ENCODE results near the gene PNPLA8. TPM values are rescaled to one million over a fixed set of nuclear protein-coding genes. Genes with fewer than 3 reads are reported as not detected.

PNPLA8 gene
- total and polyA plus RNA-seq, 2 of the 4 experiments (the other 2 are of a cell fraction): 7.0 to 14.5 TPM

DNA sequence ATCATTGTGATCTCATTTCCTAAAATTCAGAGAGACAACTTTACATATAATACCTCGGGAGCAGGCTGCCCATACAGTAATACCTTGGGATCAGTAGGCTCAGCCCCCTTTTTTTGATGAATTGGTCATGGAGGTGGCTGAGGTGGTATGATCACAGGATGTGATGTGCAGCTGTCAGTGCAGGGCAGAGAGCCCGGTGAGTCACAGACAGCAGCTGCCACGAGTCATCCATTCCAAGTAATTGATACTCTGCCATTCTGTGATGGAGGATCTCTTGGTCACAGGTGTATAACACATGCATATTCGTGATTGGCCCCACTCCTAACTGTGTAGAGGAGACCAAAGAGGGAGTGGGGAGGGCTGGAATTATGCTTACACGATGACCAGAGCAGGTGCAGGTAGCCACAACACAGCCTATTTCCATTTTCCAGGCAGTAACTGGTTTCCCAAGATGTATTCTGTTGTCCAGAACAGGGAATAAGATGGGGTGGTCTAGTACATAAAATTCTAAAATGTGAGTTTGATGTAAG, 83.8 kb downstream of the PNPLA8 start:
- no peak overlapping the region for H4K5ac ChIP-seq (ENCODE audit: low read depth, low read length)
- H3K4me3 ChIP-seq (ENCODE audit: insufficient read depth, low read depth, low read length): no peak overlapping the region
- no peak overlapping the region for H2BK20ac ChIP-seq (ENCODE audit: low read depth, low read length)
- dilution Hi-C loops (cut with HindIII; ENCODE audit: low sequenced_read_pairs, unreplicated experiment): no loop called here
- CTCF ChIA-PET: interaction anchor here (1.2 kb wide), 1 partner anchor 11 kb away, joined by 3 read pairs; no protein-coding TSS in a partner anchor
- DNase-seq (no peak), ATAC-seq (ENCODE audit: low read depth) (no peak)
- H3K4ac ChIP-seq (ENCODE audit: low read depth, low read length): no peak overlapping the region
- H3K4me1 ChIP-seq (ENCODE audit: control insufficient read depth, insufficient read depth, low read length): no peaks in the 10 kb centered on the region
- H3K9ac ChIP-seq (ENCODE audit: low read depth, low read length): no peak overlapping the region
- no peak overlapping the region for H3K23ac ChIP-seq (ENCODE audit: low read depth, low read length)
- H4K91ac ChIP-seq (ENCODE audit: insufficient read depth, low read depth, low read length): no peak overlapping the region
- in situ Hi-C loops (cut with MboI; ENCODE audit: low sequenced_read_pairs): loop anchor here (10.0 kb wide), 1 partner anchor 257 kb away; no protein-coding TSS in a partner anchor
- H3K27ac ChIP-seq (ENCODE audit: insufficient read depth, low read length): no peak overlapping the region
- H2BK15ac ChIP-seq (ENCODE audit: low read depth, low read length): no peak overlapping the region
- no peak overlapping the region for H3K4me2 ChIP-seq (ENCODE audit: low read depth, low read length)
- no peak overlapping the region for H3K56ac ChIP-seq (ENCODE audit: extremely low read depth, insufficient read depth, low read length)
- H4K20me1 ChIP-seq (ENCODE audit: insufficient read depth, low read length): no peaks in the 10 kb centered on the region
- no peak overlapping the region for H3K18ac ChIP-seq (ENCODE audit: low read depth, low read length)
- no peak overlapping the region for H2BK120ac ChIP-seq (ENCODE audit: low read depth, low read length)
- H3K27me3 ChIP-seq (ENCODE audit: control insufficient read depth, insufficient read depth, low read length): peaks cover 2% of the 10 kb centered on the region
- no TSS peak for BruUV-seq (replicated peaks)
- no peaks in the 10 kb centered on the region for H3K9me3 ChIP-seq (ENCODE audit: control insufficient read depth, insufficient read depth, low read length)
- no peak overlapping the region for H2BK5ac ChIP-seq (ENCODE audit: low read depth, low read length, poor library complexity, severe bottlenecking)
- intact Hi-C loops (cut with micrococcal nuclease): no loop called here
- TF ChIP-seq SMC3 (IDR thresholded peaks at IDR 0.05; ENCODE audit: low read depth, low read length) (no peak), MXI1 (IDR thresholded peaks at IDR 0.05; ENCODE audit: borderline replicate concordance, low read depth, low read length) (no peak), MAFK (IDR thresholded peaks at IDR 0.05; ENCODE audit: low read depth, low read length) (no peak), CHD1 (IDR thresholded peaks at IDR 0.05; ENCODE audit: low read depth, low read length) (no peak), RCOR1 (IDR thresholded peaks at IDR 0.05; ENCODE audit: insufficient replicate concordance, low read length) (no peak), USF2 (IDR thresholded peaks at IDR 0.05; ENCODE audit: low read depth, low read length) (no peak)
- TF ChIP-seq, protein P1, sequence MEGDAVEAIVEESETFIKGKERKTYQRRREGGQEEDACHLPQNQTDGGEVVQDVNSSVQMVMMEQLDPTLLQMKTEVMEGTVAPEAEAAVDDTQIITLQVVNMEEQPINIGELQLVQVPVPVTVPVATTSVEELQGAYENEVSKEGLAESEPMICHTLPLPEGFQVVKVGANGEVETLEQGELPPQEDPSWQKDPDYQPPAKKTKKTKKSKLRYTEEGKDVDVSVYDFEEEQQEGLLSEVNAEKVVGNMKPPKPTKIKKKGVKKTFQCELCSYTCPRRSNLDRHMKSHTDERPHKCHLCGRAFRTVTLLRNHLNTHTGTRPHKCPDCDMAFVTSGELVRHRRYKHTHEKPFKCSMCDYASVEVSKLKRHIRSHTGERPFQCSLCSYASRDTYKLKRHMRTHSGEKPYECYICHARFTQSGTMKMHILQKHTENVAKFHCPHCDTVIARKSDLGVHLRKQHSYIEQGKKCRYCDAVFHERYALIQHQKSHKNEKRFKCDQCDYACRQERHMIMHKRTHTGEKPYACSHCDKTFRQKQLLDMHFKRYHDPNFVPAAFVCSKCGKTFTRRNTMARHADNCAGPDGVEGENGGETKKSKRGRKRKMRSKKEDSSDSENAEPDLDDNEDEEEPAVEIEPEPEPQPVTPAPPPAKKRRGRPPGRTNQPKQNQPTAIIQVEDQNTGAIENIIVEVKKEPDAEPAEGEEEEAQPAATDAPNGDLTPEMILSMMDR (conservative IDR thresholded peaks at IDR 0.05; ENCODE audit: low read depth, low read length): no peak
- no peaks in the 10 kb centered on the region for H3K9me1 ChIP-seq (ENCODE audit: insufficient read depth, low read length)
- no peak overlapping the region for H4K8ac ChIP-seq (ENCODE audit: low read depth in 2 of 2, low read length in 2 of 2)
- H2AK5ac ChIP-seq (ENCODE audit: low read depth, low read length): no peak overlapping the region
- no peak overlapping the region for H3K14ac ChIP-seq (replicated peaks; ENCODE audit: low read depth, low read length)
- 60% methylated on average over 2 of the region's 5 CpGs; no CpG with 5 or more reads in 1 of the 2 experiments for WGBS, 2 experiments (ENCODE audit: extremely low coverage in 2 of 2, insufficient read length in 1 of 2)
- H2AK9ac ChIP-seq (replicated peaks; ENCODE audit: low read depth, low read length, poor library complexity): no peak overlapping the region
- H3K36me3 ChIP-seq (ENCODE audit: control insufficient read depth, insufficient read depth, low read length): no peaks in the 10 kb centered on the region
- no peak overlapping the region for H2AFZ ChIP-seq (replicated peaks; ENCODE audit: low read length, poor library complexity)
- POLR2A ChIA-PET (ENCODE audit: unreplicated experiment): no interaction called here
- no peaks in the 10 kb centered on the region for H3K79me1 ChIP-seq (ENCODE audit: low read depth in 1 of 2, low read length in 2 of 2)

All from IMR-90 (cell line).